ENCODE results near the gene AMZ1.
A peak's percentile ranks its signal among the peaks of the same experiment; 100 is the strongest.
"Not testable (repeated sequence)": the region's sequence is repeated elsewhere in the genome, so short reads cannot be mapped to it uniquely, and the experiment has no call there.

AMZ1 gene

GRCh38 chr7:2668401-2668800 is 19.6 kb upstream of the AMZ1 start:
- DNase-seq = no peak

GRCh38 chr7:2670171-2670570 is 17.8 kb upstream of the AMZ1 start:
- DNase-seq = no peak

- DNase-seq = peak in 6 of 14 donors; percentile 22 to 45 (median 30)
Observed at GRCh38 chr7:2670720-2671391, 17.1 kb upstream of the AMZ1 start.

- DNase-seq = not testable (repeated sequence)
Observed at GRCh38 chr7:2673214-2673613, 14.8 kb upstream of the AMZ1 start.

- DNase-seq = no peak
Observed at GRCh38 chr7:2673934-2674333, 14.1 kb upstream of the AMZ1 start.

- DNase-seq = no peak
Observed at GRCh38 chr7:2675256-2675764, 12.7 kb upstream of the AMZ1 start.

GRCh38 chr7:2676576-2676975 is 11.4 kb upstream of the AMZ1 start:
- peak in 1 of 14 donors; percentile 80 for DNase-seq

GRCh38 chr7:2678454-2678853 is 9.5 kb upstream of the AMZ1 start:
- DNase-seq = not testable (repeated sequence)

- not testable (repeated sequence) for DNase-seq
Observed at GRCh38 chr7:2679135-2680127, 8.6 kb upstream of the AMZ1 start.

- DNase-seq = no peak
Observed at GRCh38 chr7:2680256-2680655, 7.7 kb upstream of the AMZ1 start.

- DNase-seq = peak in 12 of 14 donors; percentile 31 to 78 (median 67)
Observed at GRCh38 chr7:2680792-2681490, 7.1 kb upstream of the AMZ1 start.

GRCh38 chr7:2681929-2682799 is 5.8 kb upstream of the AMZ1 start:
- DNase-seq = peak in 13 of 14 donors; percentile 25 to 91 (median 79)

- no peak for DNase-seq
Observed at GRCh38 chr7:2684501-2684900, 3.5 kb upstream of the AMZ1 start.

- no peak for DNase-seq
Observed at GRCh38 chr7:2686101-2686500, 1.9 kb upstream of the AMZ1 start.

- DNase-seq = no peak
Observed at GRCh38 chr7:2687338-2687869, 598 bp upstream of the AMZ1 start.

- peak in 4 of 14 donors; percentile 10 to 32 (median 17) for DNase-seq
Observed at GRCh38 chr7:2688409-2689342, 674 bp downstream of the AMZ1 start.

GRCh38 chr7:2689343-2689847 is 1.4 kb downstream of the AMZ1 start:
- DNase-seq = no peak

- no peak for DNase-seq
Observed at GRCh38 chr7:2689951-2690705, 2.1 kb downstream of the AMZ1 start.
